Neural cell (in vitro differentiated cells): ENCODE measurements around the gene HS1BP3. TPM values are rescaled to one million over a fixed set of nuclear protein-coding genes. Genes with fewer than 3 reads are reported as not detected.

Experiments used
- H2AFZ ChIP-seq: fragments of 200-600, 300-800 bp; sonication (generic), shearing (Covaris generic); 2 replicates; pipeline ENCODE4 v1.6.0; 2014; ENCODE audit warnings: low read depth, mild to moderate bottlenecking, antibody characterized with exemption, low read length, moderate library complexity
- H3F3A ChIP-seq: fragments of 200-600 bp; shearing (Covaris generic); 2 replicates; pipeline ENCODE4 v1.6.1; 2016; ENCODE audit warnings: mild to moderate bottlenecking, moderate library complexity, mixed read lengths, antibody characterized with exemption, low read length; ENCODE audit not compliant: insufficient read depth, poor library complexity, severe bottlenecking
- H3K27ac ChIP-seq: fragments of 200-600, 300-800 bp; sonication (generic), shearing (Covaris generic); 2 replicates; pipeline ENCODE4 v1.5.1; 2014; ENCODE audit warnings: mild to moderate bottlenecking, low read length, moderate library complexity
- H3K27me3 ChIP-seq: fragments of 300-800, 200-600 bp; sonication (generic), shearing (Covaris generic); 2 replicates; pipeline ENCODE4 v1.6.0; 2014; ENCODE audit warnings: mild to moderate bottlenecking, low read depth, low read length, moderate library complexity; ENCODE audit not compliant: insufficient read depth
- H3K36me3 ChIP-seq: fragments of 300-800, 200-600 bp; sonication (generic), shearing (Covaris generic); 2 replicates; pipeline ENCODE4 v1.5.1; 2014; ENCODE audit warnings: mild to moderate bottlenecking, antibody characterized with exemption, low read length, moderate library complexity; ENCODE audit not compliant: insufficient read depth
- H3K4me2 ChIP-seq: fragments of 300-800, 200-600 bp; sonication (generic), shearing (Covaris generic); 2 replicates; pipeline ENCODE4 v1.6.0; 2014; ENCODE audit warnings: mild to moderate bottlenecking, low read length
- H3K4me3 ChIP-seq: fragments of 300-800, 200-600 bp; sonication (generic), shearing (Covaris generic); 2 replicates; pipeline ENCODE4 v1.5.1; 2014; ENCODE audit warnings: mild to moderate bottlenecking, low read length, moderate library complexity
- H3K79me2 ChIP-seq: fragments of 200-600 bp; shearing (Covaris generic); replicated peaks from 2 replicates; pipeline ENCODE4 v1.6.0; 2014; ENCODE audit warnings: mild to moderate bottlenecking, low read length, moderate library complexity; ENCODE audit not compliant: insufficient read depth
- H3K9ac ChIP-seq: fragments of 300-800, 200-600 bp; sonication (generic), shearing (Covaris generic); 2 replicates; pipeline ENCODE4 v1.6.1; 2016; ENCODE audit warnings: mild to moderate bottlenecking, low read length, mixed read lengths
- H3K9me2 ChIP-seq: fragments of 200-600 bp; shearing (Covaris generic); 2 replicates; pipeline ENCODE4 v1.6.1; 2016; ENCODE audit warnings: mild to moderate bottlenecking, low read length, mixed read lengths; ENCODE audit not compliant: insufficient read depth
- H3K9me3 ChIP-seq: fragments of 200-600, 300-800 bp; sonication (generic), shearing (Covaris generic); 2 replicates; pipeline ENCODE4 v1.6.1; 2016; ENCODE audit warnings: mild to moderate bottlenecking, mixed run types, low read length, moderate library complexity, mixed read lengths
- H4K20me1 ChIP-seq: fragments of 200-600 bp; shearing (Covaris generic); 2 replicates; pipeline ENCODE4 v1.6.1; 2016; ENCODE audit warnings: mild to moderate bottlenecking, mixed run types; ENCODE audit not compliant: insufficient read depth
- CTCF ChIP-seq: fragments of 450-650 bp; IDR thresholded peaks from 2 replicates; pipeline ENCODE4 v1.5.1; 2014; ENCODE audit warnings: antibody characterized with exemption, mild to moderate bottlenecking, moderate library complexity; ENCODE audit not compliant: poor library complexity, severe bottlenecking
- EP300 ChIP-seq: fragments of 450-650 bp; conservative IDR thresholded peaks from 2 replicates; pipeline ENCODE4 v1.6.1; 2014; ENCODE audit warnings: antibody characterized with exemption, mild to moderate bottlenecking, moderate library complexity; ENCODE audit not compliant: poor library complexity, severe bottlenecking
- EZH2 ChIP-seq: fragments of 200-600, 300-800 bp; shearing (Covaris generic), sonication (generic); IDR thresholded peaks from 2 replicates; pipeline ENCODE4 v1.6.1; 2014; ENCODE audit warnings: antibody characterized with exemption, low read length, borderline replicate concordance, mild to moderate bottlenecking; ENCODE audit not compliant: insufficient read depth, poor library complexity, severe bottlenecking
- MXI1 ChIP-seq: fragments of 450-650 bp; conservative IDR thresholded peaks from 2 replicates; pipeline ENCODE4 v1.6.1; 2014; ENCODE audit warnings: antibody characterized with exemption, mild to moderate bottlenecking; ENCODE audit not compliant: poor library complexity, severe bottlenecking
- POLR2AphosphoS5 ChIP-seq: IDR thresholded peaks from 2 replicates; pipeline ENCODE4 v1.6.1; 2012
- RAD21 ChIP-seq: fragments of 450-650 bp; conservative IDR thresholded peaks from 2 replicates; pipeline ENCODE4 v1.6.1; 2014; ENCODE audit warnings: antibody characterized with exemption, mild to moderate bottlenecking, moderate library complexity
- REST ChIP-seq: IDR thresholded peaks from 2 replicates; pipeline ENCODE4 v1.6.1; 2012; ENCODE audit warnings: borderline replicate concordance
- SMC3 ChIP-seq: fragments of 450-650 bp; conservative IDR thresholded peaks from 2 replicates; pipeline ENCODE4 v1.6.1; 2014; ENCODE audit warnings: antibody characterized with exemption, mild to moderate bottlenecking, moderate library complexity; ENCODE audit not compliant: poor library complexity
- TAF1 ChIP-seq: IDR thresholded peaks from 2 replicates; pipeline ENCODE4 v1.6.1; 2012; ENCODE audit warnings: low read depth
- polyA plus RNA-seq: library from polyadenylated mRNA; depleted of rRNA; stranded (reverse); fragments of >200 nt; gene quantifications from 2 replicates; pipeline ENCODE4 v1.2.3, GENCODE V29; 2014

The HS1BP3 gene
- polyA plus RNA-seq, 1 donor from 2014 or later: 8.9 TPM

GRCh38 chr2:20609349-20609994 is 41.4 kb downstream of the HS1BP3 start:
- H2AFZ ChIP-seq: no peak overlapping the region
- no peak overlapping the region for H3K4me3 ChIP-seq
- no peak overlapping the region for H3K4me2 ChIP-seq
- H3K27ac ChIP-seq: no peak overlapping the region
- TF ChIP-seq RAD21: no peak
- no peak for TF ChIP-seq SMC3
- no peak for TF ChIP-seq TAF1
- no peak for TF ChIP-seq EP300
- no peak for TF ChIP-seq POLR2AphosphoS5
- TF ChIP-seq CTCF: no peak
- TF ChIP-seq MXI1: no peak
- TF ChIP-seq REST: no peak
- TF ChIP-seq EZH2: no peak
- no peaks in the 10 kb centered on the region for H3K27me3 ChIP-seq
- H3F3A ChIP-seq: no peaks in the 10 kb centered on the region
- H3K9me2 ChIP-seq: no peaks in the 10 kb centered on the region
- no peaks in the 10 kb centered on the region for H3K36me3 ChIP-seq
- peaks cover 4% of the 10 kb centered on the region for H3K9me3 ChIP-seq
- no peaks in the 10 kb centered on the region for H3K79me2 ChIP-seq
- H3K9ac ChIP-seq: no peak overlapping the region
- H4K20me1 ChIP-seq: no peaks in the 10 kb centered on the region

GRCh38 chr2:20608666-20609348 is 42.1 kb downstream of the HS1BP3 start:
- Histone ChIP-seq H3K9me2 (no peaks in the 10 kb centered on the region), H3K4me2 (no peak overlapping the region), H3K9me3 (peaks cover 4% of the 10 kb centered on the region), H3K27me3 (no peaks in the 10 kb centered on the region), H2AFZ (no peak overlapping the region), H3K79me2 (no peaks in the 10 kb centered on the region), H3K4me3 (no peak overlapping the region), H3K27ac (no peak overlapping the region), H3F3A (no peaks in the 10 kb centered on the region), H4K20me1 (no peaks in the 10 kb centered on the region), H3K9ac (no peak overlapping the region), H3K36me3 (no peaks in the 10 kb centered on the region)
- no peak for TF ChIP-seq POLR2AphosphoS5
